SH-SY5Y (cell line): ENCODE results near the gene CYREN.

ENCODE experiments used
- GATA2 ChIP-seq: IDR thresholded peaks from 2 replicates; pipeline ENCODE4 v1.6.1; 2011; ENCODE audit warnings: mild to moderate bottlenecking, low read depth, low read length
- GATA3 ChIP-seq: IDR thresholded peaks from 2 replicates; pipeline ENCODE4 v1.6.1; 2011; ENCODE audit warnings: low read depth, mild to moderate bottlenecking, low read length, moderate library complexity

- TF ChIP-seq GATA3 (no peak), GATA2 (no peak)
Observed at GRCh38 chr7:135186261-135186540, 15.7 kb upstream of the CYREN start.
